HL-60/S4 (cell line): Measurements from ENCODE around the gene LILRA6.

Experiments
- in situ Hi-C: fragments of 300-500 bp; cut with MboI; formaldehyde crosslinking; loops from 2 replicates; pipeline ENCODE4 v1.14.3; 2022; ENCODE audit warnings: low sequenced_read_pairs

Gene LILRA6

DNA sequence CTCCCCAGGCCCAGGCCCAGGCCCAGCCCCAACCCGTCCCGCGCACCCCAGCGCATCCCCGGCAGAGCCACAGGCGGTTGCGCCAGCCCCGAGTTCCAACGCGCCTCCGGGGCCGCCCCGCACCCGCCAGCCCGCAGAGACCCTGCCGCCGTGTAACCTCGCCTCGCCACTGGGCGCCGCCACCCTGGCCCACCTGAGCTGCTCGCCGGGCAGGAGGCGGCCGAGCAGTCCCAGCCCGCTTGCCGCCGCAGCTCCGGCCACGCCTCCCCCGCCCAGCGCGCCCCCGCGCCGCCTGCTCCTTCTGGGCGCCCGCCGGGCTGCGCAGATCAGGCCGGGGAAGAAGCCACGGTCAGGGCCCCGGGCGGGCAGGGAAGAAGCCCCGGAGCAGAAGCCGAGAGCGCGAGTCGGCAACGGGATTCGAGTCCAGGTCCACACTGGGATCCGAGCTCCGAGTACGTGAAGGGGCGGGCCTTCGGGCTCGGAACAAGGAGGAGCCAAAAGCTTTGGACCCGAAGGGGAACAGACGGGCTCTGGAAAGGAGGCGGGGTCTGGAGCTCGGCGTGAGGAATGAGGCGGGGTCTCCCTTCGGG is 53.4 kb downstream of the LILRA6 start, which contains the start of gene MBOAT7:
Gene MBOAT7, minus strand, starts transcription at position 436 of the 590 bp plus-strand sequence. CDS start 1,072 bp downstream, outside the sequence.
- in situ Hi-C loops = no loop called here

GRCh38 chr19:54188215-54188871 is 54.2 kb downstream of the LILRA6 start:
- in situ Hi-C loops = no loop called here

- in situ Hi-C loops = no loop called here
Observed at GRCh38 chr19:54186934-54187381, 55.6 kb downstream of the LILRA6 start.
